ENCODE data around the gene CDC42.

CDC42 gene

GRCh38 chr1:22045604-22046228 lies 6.8 kb upstream of the CDC42 start:
- DNase-seq (ENCODE audit: low read depth, low spot score), result no peak
- ChIA-PET POLR2A (no interaction called here), CTCF (no interaction called here)
- H3K4me3 ChIP-seq (ENCODE audit: low read depth, low read length), result no peak overlapping the region
- TF ChIP-seq, protein P1, sequence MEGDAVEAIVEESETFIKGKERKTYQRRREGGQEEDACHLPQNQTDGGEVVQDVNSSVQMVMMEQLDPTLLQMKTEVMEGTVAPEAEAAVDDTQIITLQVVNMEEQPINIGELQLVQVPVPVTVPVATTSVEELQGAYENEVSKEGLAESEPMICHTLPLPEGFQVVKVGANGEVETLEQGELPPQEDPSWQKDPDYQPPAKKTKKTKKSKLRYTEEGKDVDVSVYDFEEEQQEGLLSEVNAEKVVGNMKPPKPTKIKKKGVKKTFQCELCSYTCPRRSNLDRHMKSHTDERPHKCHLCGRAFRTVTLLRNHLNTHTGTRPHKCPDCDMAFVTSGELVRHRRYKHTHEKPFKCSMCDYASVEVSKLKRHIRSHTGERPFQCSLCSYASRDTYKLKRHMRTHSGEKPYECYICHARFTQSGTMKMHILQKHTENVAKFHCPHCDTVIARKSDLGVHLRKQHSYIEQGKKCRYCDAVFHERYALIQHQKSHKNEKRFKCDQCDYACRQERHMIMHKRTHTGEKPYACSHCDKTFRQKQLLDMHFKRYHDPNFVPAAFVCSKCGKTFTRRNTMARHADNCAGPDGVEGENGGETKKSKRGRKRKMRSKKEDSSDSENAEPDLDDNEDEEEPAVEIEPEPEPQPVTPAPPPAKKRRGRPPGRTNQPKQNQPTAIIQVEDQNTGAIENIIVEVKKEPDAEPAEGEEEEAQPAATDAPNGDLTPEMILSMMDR (IDR thresholded peaks at IDR 0.05; ENCODE audit: insufficient read depth, low read length, missing control alignments), result no peak

GRCh38 chr1:22048351-22049192 lies 3.9 kb upstream of the CDC42 start:
- no peak overlapping the region for H3K4me3 ChIP-seq (ENCODE audit: low read depth, low read length)
- DNase-seq (ENCODE audit: low read depth, low spot score), result no peak
- TF ChIP-seq, protein P1 (IDR thresholded peaks at IDR 0.05; ENCODE audit: insufficient read depth, low read length, missing control alignments), result no peak
- CTCF ChIA-PET, result interaction anchor here (1.0 to 2.2 kb wide), 2 partner anchors 9 to 16 kb away, joined by 3 to 4 read pairs; no protein-coding TSS in a partner anchor
- POLR2A ChIA-PET, result no interaction called here

DNA sequence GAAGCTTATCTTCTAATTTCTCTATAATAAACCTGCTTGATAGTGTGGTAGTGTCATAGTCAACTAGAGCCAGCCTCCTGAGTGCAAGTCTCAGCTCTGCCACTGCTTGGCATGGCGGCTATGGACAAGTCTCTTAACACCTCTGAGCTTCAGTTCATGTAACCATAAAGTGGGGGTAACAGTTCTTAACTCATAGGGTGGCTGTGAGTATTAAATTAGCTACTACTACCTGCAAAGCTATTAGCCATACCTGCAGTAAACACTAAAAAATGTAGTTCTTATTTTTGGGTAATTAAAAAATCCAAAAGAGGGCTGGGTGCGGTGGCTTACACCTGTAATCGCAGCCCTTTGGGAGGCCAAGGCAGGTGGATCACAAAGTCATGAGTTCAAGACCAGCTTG lies 2.2 kb upstream of the CDC42 start:
- TF ChIP-seq, protein P1 (IDR thresholded peaks at IDR 0.05; ENCODE audit: insufficient read depth, low read length, missing control alignments), result no peak
- ChIA-PET POLR2A (no interaction called here), CTCF (interaction anchor here (2.2 kb wide), 1 partner anchor 17 kb away, joined by 4 read pairs; no protein-coding TSS in a partner anchor)
- no peak overlapping the region for H3K4me3 ChIP-seq (ENCODE audit: low read depth, low read length)
- DNase-seq (ENCODE audit: low read depth, low spot score), result no peak

DNA sequence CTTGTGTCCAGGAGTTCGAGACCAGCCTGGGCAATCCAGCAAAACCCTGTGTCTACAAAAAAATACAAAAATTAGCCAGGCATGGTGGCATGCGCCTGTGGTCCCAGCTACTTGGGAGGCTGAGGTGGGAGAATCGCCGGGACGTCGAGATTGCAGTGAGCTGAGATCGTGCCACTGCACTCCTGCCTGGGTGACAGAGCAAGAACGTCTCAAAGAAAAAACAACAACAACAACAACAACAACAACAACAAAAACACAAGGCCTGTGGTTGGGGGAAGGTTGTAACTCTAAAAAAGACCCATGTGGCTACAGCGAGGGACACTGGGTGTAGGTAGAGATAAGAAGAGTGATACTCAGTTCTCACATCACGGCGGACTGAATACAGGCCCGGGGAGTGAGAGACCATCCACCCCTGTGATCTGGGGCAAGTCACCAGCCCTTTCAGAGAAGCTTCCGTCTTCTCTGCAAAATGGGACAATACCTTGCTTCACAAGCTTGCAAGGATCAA lies 848 bp upstream of the CDC42 start:
- ChIA-PET CTCF (interaction anchor here (1.0 to 1.4 kb wide), 2 partner anchors 12 to 54 kb away, joined by 3 read pairs; no protein-coding TSS in a partner anchor), POLR2A (interaction anchor here (0.8 to 2.3 kb wide), 3 partner anchors 11 to 27 kb away, joined by 3 to 18 read pairs (median 3); no protein-coding TSS in a partner anchor)
- TF ChIP-seq, protein P1 (IDR thresholded peaks at IDR 0.05; ENCODE audit: insufficient read depth, low read length, missing control alignments), result no peak
- no peak for DNase-seq (ENCODE audit: low read depth, low spot score)
- H3K4me3 ChIP-seq (ENCODE audit: low read depth, low read length), result no peak overlapping the region

- peak; percentile 26 for DNase-seq (ENCODE audit: low read depth, low spot score)
- peak overlapping the region; percentile 92 for H3K4me3 ChIP-seq (ENCODE audit: low read depth, low read length)
- ChIA-PET CTCF (interaction anchor here (0.8 to 0.9 kb wide), 2 partner anchors 39 to 55 kb away, joined by 3 read pairs; no protein-coding TSS in a partner anchor), POLR2A (interaction anchor here (0.6 to 2.3 kb wide), 8 partner anchors 11 to 91 kb away, joined by 3 to 18 read pairs (median 3); no protein-coding TSS in a partner anchor)
- TF ChIP-seq, protein P1 (IDR thresholded peaks at IDR 0.05; ENCODE audit: insufficient read depth, low read length, missing control alignments), result no peak
Measured at GRCh38 chr1:22053017-22053860, 730 bp downstream of the CDC42 start.

All from AG04449 (cell line).